Immature natural killer cell (primary cell): ENCODE results near the gene RTKN. TPM values are rescaled to one million over a fixed set of nuclear protein-coding genes. Genes with fewer than 3 reads are reported as not detected.
A peak's percentile ranks its signal among the peaks of the same experiment; 100 is the strongest.

ENCODE experiments used
- DNase-seq, 3 donors: peaks; one replicate each; pipeline ENCODE4 v3.0.0; 2022; ENCODE audit warnings: mixed read lengths in 1 of 3
- H3K27ac Mint-ChIP-seq, 6 donors: one replicate each; pipeline ENCODE4 v1.8.0; 2020; ENCODE audit warnings: mixed read lengths in 6 of 6, mild to moderate bottlenecking in 5 of 6, inconsistent platforms in 4 of 6, moderate library complexity in 3 of 6
- H3K27me3 Mint-ChIP-seq, 3 donors: one replicate each; pipeline ENCODE4 v1.8.0; 2020 to 2021; ENCODE audit warnings: low read depth in 3 of 3, mild to moderate bottlenecking in 3 of 3, mixed read lengths in 3 of 3, moderate library complexity in 3 of 3, inconsistent platforms in 1 of 3
- H3K36me3 Mint-ChIP-seq, 3 donors: one replicate each; pipeline ENCODE4 v1.8.0; 2020; ENCODE audit warnings: mixed read lengths in 3 of 3, inconsistent platforms in 2 of 3, mild to moderate bottlenecking in 2 of 3
- H3K4me1 Mint-ChIP-seq, 2 donors: one replicate each; pipeline ENCODE4 v1.8.0; 2020; ENCODE audit warnings: inconsistent platforms in 2 of 2, mild to moderate bottlenecking in 2 of 2, mixed read lengths in 2 of 2, moderate library complexity in 1 of 2
- H3K4me3 Mint-ChIP-seq, 5 donors: one replicate each; pipeline ENCODE4 v1.8.0; 2020; ENCODE audit warnings: mild to moderate bottlenecking in 5 of 5, mixed read lengths in 5 of 5, inconsistent platforms in 3 of 5, moderate library complexity in 3 of 5
- H3K9me3 Mint-ChIP-seq, 6 donors: one replicate each; pipeline ENCODE4 v1.8.0; 2020; ENCODE audit warnings: mild to moderate bottlenecking in 6 of 6, mixed read lengths in 6 of 6, inconsistent platforms in 4 of 6, moderate library complexity in 3 of 6
- polyA plus RNA-seq, 3 donors: library from polyadenylated mRNA; unstranded; fragments of 300-500 nt; fragmentation: Illumina TruSeq; gene quantifications; one replicate each; pipeline ENCODE4 v1.2.3, GENCODE V29; 2021

The RTKN gene
- polyA plus RNA-seq, 3 donors from 2014 or later, result 5.8 to 10.8 (median 8.4) TPM

- peaks cover 0 to 6% of the 10 kb centered on the region in 2 donors for H3K4me1 Mint-ChIP-seq
- no peak for DNase-seq
- no peak overlapping the region for H3K27ac Mint-ChIP-seq
- H3K36me3 Mint-ChIP-seq, result no peaks in the 10 kb centered on the region
- H3K4me3 Mint-ChIP-seq, result no peak overlapping the region
- peaks cover 0 to 5% (median 3%) of the 10 kb centered on the region in 3 donors for H3K27me3 Mint-ChIP-seq
- no peaks in the 10 kb centered on the region for H3K9me3 Mint-ChIP-seq
Measured at GRCh38 chr2:74387346-74387745, 54.4 kb downstream of the RTKN start.

GRCh38 chr2:74385396-74385795 lies 56.3 kb downstream of the RTKN start:
- DNase-seq, result no peak
- H3K27me3 Mint-ChIP-seq, result peaks cover 0 to 3% (median 0%) of the 10 kb centered on the region in 3 donors
- no peaks in the 10 kb centered on the region for H3K9me3 Mint-ChIP-seq
- no peak overlapping the region for H3K4me3 Mint-ChIP-seq
- H3K4me1 Mint-ChIP-seq, result peaks cover 14 to 18% of the 10 kb centered on the region in 2 donors
- H3K36me3 Mint-ChIP-seq, result no peaks in the 10 kb centered on the region
- H3K27ac Mint-ChIP-seq, result no peak overlapping the region

- peak overlapping the region in 1 of 6 donors; percentile 28 for H3K27ac Mint-ChIP-seq
- peaks cover 0 to 6% (median 0%) of the 10 kb centered on the region in 3 donors for H3K27me3 Mint-ChIP-seq
- DNase-seq, result no peak
- peaks cover 27 to 32% of the 10 kb centered on the region in 2 donors for H3K4me1 Mint-ChIP-seq
- no peaks in the 10 kb centered on the region for H3K36me3 Mint-ChIP-seq
- H3K9me3 Mint-ChIP-seq, result no peaks in the 10 kb centered on the region
- no peak overlapping the region for H3K4me3 Mint-ChIP-seq
Measured at GRCh38 chr2:74384051-74384450, 57.7 kb downstream of the RTKN start.

- H3K27me3 Mint-ChIP-seq, result peaks cover 0 to 6% (median 0%) of the 10 kb centered on the region in 3 donors
- H3K27ac Mint-ChIP-seq, result peak overlapping the region in 3 of 6 donors; percentile 6 to 45 (median 12)
- H3K9me3 Mint-ChIP-seq, result no peaks in the 10 kb centered on the region
- peaks cover 33 to 39% of the 10 kb centered on the region in 2 donors for H3K4me1 Mint-ChIP-seq
- no peak for DNase-seq
- H3K36me3 Mint-ChIP-seq, result no peaks in the 10 kb centered on the region
- H3K4me3 Mint-ChIP-seq, result no peak overlapping the region
Measured at GRCh38 chr2:74383254-74383653, 58.5 kb downstream of the RTKN start.

GRCh38 chr2:74381751-74382150 lies 60.0 kb downstream of the RTKN start:
- Mint-ChIP-seq H3K9me3 (no peaks in the 10 kb centered on the region), H3K4me3 (no peak overlapping the region), H3K4me1 (peaks cover 47 to 54% of the 10 kb centered on the region in 2 donors), H3K27ac (peak overlapping the region in 1 of 6 donors; percentile 33), H3K36me3 (peaks cover 4 to 12% (median 7%) of the 10 kb centered on the region in 3 donors), H3K27me3 (peaks cover 0 to 6% (median 0%) of the 10 kb centered on the region in 3 donors)
- no peak for DNase-seq

- peak within 1 kb of the TSS in 5 of 6 donors; percentile 25 to 86 (median 63) for H3K27ac Mint-ChIP-seq
- peak in 2 of 3 donors; percentile 12 to 16 for DNase-seq
- H3K4me1 Mint-ChIP-seq, result peaks cover 57 to 70% of the 10 kb centered on the region in 2 donors
Measured at GRCh38 chr2:74379851-74380789, 61.6 kb downstream of the RTKN start, which contains the start of gene DCTN1. DCTN1 (minus strand) TSS chr2:74380311; CDS start chr2:74380037, 274 bp downstream.

GRCh38 chr2:74378007-74378406 lies 63.7 kb downstream of the RTKN start:
- Mint-ChIP-seq H3K27ac (no peak overlapping the region), H3K4me1 (peaks cover 60 to 71% of the 10 kb centered on the region in 2 donors), H3K4me3 (no peak overlapping the region), H3K9me3 (no peaks in the 10 kb centered on the region), H3K27me3 (peaks cover 0 to 6% (median 0%) of the 10 kb centered on the region in 3 donors), H3K36me3 (peaks cover 4 to 20% (median 10%) of the 10 kb centered on the region in 3 donors)
- no peak for DNase-seq

More at GRCh38 chr2:74379851-74380789, 61.6 kb downstream of the RTKN start, which contains the start of gene DCTN1:
- H3K4me3 Mint-ChIP-seq, result peak within 1 kb of the TSS; percentile 41 to 72 (median 66)
- H3K27me3 Mint-ChIP-seq, result peaks cover 0 to 6% (median 0%) of the 10 kb centered on the region in 3 donors
- peaks cover 4 to 20% (median 10%) of the 10 kb centered on the region in 3 donors for H3K36me3 Mint-ChIP-seq
- H3K9me3 Mint-ChIP-seq, result no peaks in the 10 kb centered on the region

GRCh38 chr2:74375838-74376237 lies 65.9 kb downstream of the RTKN start:
- Mint-ChIP-seq H3K4me1 (peaks cover 52 to 57% of the 10 kb centered on the region in 2 donors), H3K4me3 (no peak overlapping the region), H3K36me3 (peaks cover 4 to 29% (median 13%) of the 10 kb centered on the region in 3 donors), H3K9me3 (no peaks in the 10 kb centered on the region), H3K27ac (peak overlapping the region in 3 of 6 donors; percentile 21 to 88 (median 55)), H3K27me3 (peaks cover 0 to 4% (median 0%) of the 10 kb centered on the region in 3 donors)
- no peak for DNase-seq

Other genes starting within 250 kb of the RTKN start
- 10 to 100 TPM; 20.3 to 25.8 (median 20.4) TPM for gene MTHFD2, start 243.3 kb downstream of the RTKN start, polyA plus RNA-seq
- not detected for gene SLC4A5, start 98.5 kb downstream of the RTKN start, polyA plus RNA-seq
- gene DCTN1, start 61.6 kb downstream of the RTKN start, polyA plus RNA-seq, result 100 to 1,000 TPM in 1 of 3 donors, 10 to 100 TPM in 2; 38.0 to 106 (median 50.9) TPM
- 1 to 10 TPM in 2 of 3 donors, not detected in 1; 1.6 TPM for gene C2orf81, start 20.3 kb downstream of the RTKN start, polyA plus RNA-seq
- 10 to 100 TPM; 38.0 to 94.8 (median 47.7) TPM for gene WDR54, start 20.2 kb downstream of the RTKN start, polyA plus RNA-seq
- 10 to 100 TPM in 1 of 3 donors, 1 to 10 TPM in 2; 3.9 to 11.1 (median 9.3) TPM for gene INO80B, start 13.2 kb upstream of the RTKN start, polyA plus RNA-seq
- gene WBP1, start 16.5 kb upstream of the RTKN start, polyA plus RNA-seq, result 10 to 100 TPM; 45.6 to 56.1 (median 54.0) TPM
- gene MOGS, start 23.4 kb upstream of the RTKN start, polyA plus RNA-seq, result 10 to 100 TPM; 45.1 to 73.5 (median 46.7) TPM
- 100 to 1,000 TPM in 2 of 3 donors, 10 to 100 TPM in 1; 83.8 to 152 (median 119) TPM for gene MRPL53, start 30.7 kb upstream of the RTKN start, polyA plus RNA-seq
- 10 to 100 TPM in 1 of 3 donors, 1 to 10 TPM in 2; 4.1 to 16.6 (median 4.4) TPM for gene CCDC142, start 41.1 kb upstream of the RTKN start, polyA plus RNA-seq
- gene TTC31, start 41.1 kb upstream of the RTKN start, polyA plus RNA-seq, result 10 to 100 TPM; 15.9 to 35.1 (median 31.9) TPM
- not detected for gene LBX2, start 57.7 kb upstream of the RTKN start, polyA plus RNA-seq
- gene PCGF1, start 65.8 kb upstream of the RTKN start, polyA plus RNA-seq, result 10 to 100 TPM; 18.8 to 22.8 (median 19.5) TPM
- gene TLX2, start 72.5 kb upstream of the RTKN start, polyA plus RNA-seq, result not detected
- gene DQX1, start 84.3 kb upstream of the RTKN start, polyA plus RNA-seq, result not detected
- gene AUP1, start 87.8 kb upstream of the RTKN start, polyA plus RNA-seq, result 100 to 1,000 TPM; 107 to 126 (median 118) TPM
- 10 to 100 TPM; 26.5 to 27.2 (median 27.0) TPM for gene HTRA2, start 88.0 kb upstream of the RTKN start, polyA plus RNA-seq
- under 1 TPM in 2 of 3 donors, not detected in 1; 0.19 to 0.22 TPM for gene LOXL3, start 112.0 kb upstream of the RTKN start, polyA plus RNA-seq
- 10 to 100 TPM; 18.4 to 42.7 (median 28.4) TPM for gene DOK1, start 112.8 kb upstream of the RTKN start, polyA plus RNA-seq
- not detected for gene M1AP, start 206.4 kb upstream of the RTKN start, polyA plus RNA-seq
- 1 to 10 TPM; 3.7 to 9.5 (median 6.7) TPM for gene SEMA4F, start 212.3 kb upstream of the RTKN start, polyA plus RNA-seq